Islet precursor cell (in vitro differentiated cells): ENCODE measurements around the gene FHL1.
"Not testable (repeated sequence)": the region's sequence is repeated elsewhere in the genome, so short reads cannot be mapped to it uniquely, and the experiment has no call there.

Source experiments
- DNase-seq: peaks from one replicate; pipeline ENCODE4 v3.0.0-alpha.2; 2018

The FHL1 gene

GRCh38 chrX:136147315-136147901 is at the start of gene FHL1:
FHL1 (plus strand) TSS chrX:136147533.
- peak; percentile 63 for DNase-seq

- peak; percentile 57 for DNase-seq
Measured at GRCh38 chrX:136097871-136098805, 49.2 kb upstream of the FHL1 start.

- no peak for DNase-seq
Measured at GRCh38 chrX:136104936-136105335, 42.4 kb upstream of the FHL1 start.

GRCh38 chrX:136106920-136107528 is 40.3 kb upstream of the FHL1 start:
- DNase-seq, result no peak

GRCh38 chrX:136108905-136109304 is 38.4 kb upstream of the FHL1 start:
- not testable (repeated sequence) for DNase-seq

- no peak for DNase-seq
Measured at GRCh38 chrX:136112286-136112685, 35.0 kb upstream of the FHL1 start.

- DNase-seq, result no peak
Measured at GRCh38 chrX:136112778-136113177, 34.6 kb upstream of the FHL1 start.

GRCh38 chrX:136115126-136115903 is 32.0 kb upstream of the FHL1 start:
- no peak for DNase-seq

GRCh38 chrX:136115904-136116297 is 31.4 kb upstream of the FHL1 start:
- DNase-seq, result no peak

- DNase-seq, result no peak
Measured at GRCh38 chrX:136121788-136122187, 25.5 kb upstream of the FHL1 start.

GRCh38 chrX:136122207-136122606 is 25.1 kb upstream of the FHL1 start:
- no peak for DNase-seq

GRCh38 chrX:136125106-136125505 is 22.2 kb upstream of the FHL1 start:
- no peak for DNase-seq

GRCh38 chrX:136126371-136126770 is 21.0 kb upstream of the FHL1 start:
- DNase-seq, result no peak

- DNase-seq, result no peak
Measured at GRCh38 chrX:136126872-136127406, 20.4 kb upstream of the FHL1 start.

GRCh38 chrX:136128743-136129142 is 18.6 kb upstream of the FHL1 start:
- no peak for DNase-seq

- no peak for DNase-seq
Measured at GRCh38 chrX:136130931-136131833, 16.2 kb upstream of the FHL1 start.

- no peak for DNase-seq
Measured at GRCh38 chrX:136138939-136139338, 8.4 kb upstream of the FHL1 start.

GRCh38 chrX:136141569-136141968 is 5.8 kb upstream of the FHL1 start:
- no peak for DNase-seq

GRCh38 chrX:136142592-136142991 is 4.7 kb upstream of the FHL1 start:
- DNase-seq, result no peak

- no peak for DNase-seq
Measured at GRCh38 chrX:136143711-136144110, 3.6 kb upstream of the FHL1 start.

- DNase-seq, result no peak
Measured at GRCh38 chrX:136146614-136147314, 569 bp upstream of the FHL1 start.
